GM23248 (cell line): ENCODE measurements around the gene BFAR.

Source experiments
- EZH2 ChIP-seq: fragments of 200-600 bp; sonication (generic); IDR thresholded peaks from 2 replicates; pipeline ENCODE4 v1.6.1; 2018; ENCODE audit warnings: antibody characterized with exemption, mild to moderate bottlenecking; ENCODE audit not compliant: insufficient read depth, poor library complexity, severe bottlenecking
- EZH2phosphoT487 ChIP-seq: fragments of 200-600 bp; sonication (generic); IDR thresholded peaks from 2 replicates; pipeline ENCODE4 v1.6.1; 2018; ENCODE audit warnings: antibody characterized with exemption, moderate library complexity, mild to moderate bottlenecking, low read depth; ENCODE audit not compliant: insufficient read depth

DNA sequence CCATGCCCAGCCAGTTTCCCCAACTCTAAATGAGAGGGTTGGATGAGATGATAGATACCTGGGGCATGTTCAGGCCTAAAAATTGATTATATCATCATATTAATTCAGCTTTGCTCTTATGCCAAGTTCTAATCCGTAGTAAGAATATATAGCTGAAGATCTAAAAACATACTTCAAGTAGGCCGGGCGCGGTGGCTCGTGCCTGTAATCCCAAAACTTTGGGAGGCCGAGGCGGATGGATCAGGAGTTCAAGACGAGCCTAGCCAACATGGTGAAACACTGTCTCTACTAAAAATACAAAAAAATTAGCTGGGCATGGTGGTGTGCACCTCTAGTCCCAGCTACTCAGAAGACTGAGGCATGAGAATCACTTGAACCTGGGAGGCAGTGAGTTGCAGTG is 49.4 kb downstream of the BFAR start:
- TF ChIP-seq EZH2 (no peak), EZH2phosphoT487 (no peak)
